Measurements from ENCODE around the gene TPRN. TPM values are rescaled to one million over a fixed set of nuclear protein-coding genes. Genes with fewer than 3 reads are reported as not detected.
A peak's percentile ranks its signal among the peaks of the same experiment; 100 is the strongest.

TPRN gene
- total and polyA plus RNA-seq, 9 of the 15 experiments (the other 6 are each of a cell fraction or from before 2014, with no cell fraction given): 0.31 to 31.9 (median 4.4) TPM

DNA sequence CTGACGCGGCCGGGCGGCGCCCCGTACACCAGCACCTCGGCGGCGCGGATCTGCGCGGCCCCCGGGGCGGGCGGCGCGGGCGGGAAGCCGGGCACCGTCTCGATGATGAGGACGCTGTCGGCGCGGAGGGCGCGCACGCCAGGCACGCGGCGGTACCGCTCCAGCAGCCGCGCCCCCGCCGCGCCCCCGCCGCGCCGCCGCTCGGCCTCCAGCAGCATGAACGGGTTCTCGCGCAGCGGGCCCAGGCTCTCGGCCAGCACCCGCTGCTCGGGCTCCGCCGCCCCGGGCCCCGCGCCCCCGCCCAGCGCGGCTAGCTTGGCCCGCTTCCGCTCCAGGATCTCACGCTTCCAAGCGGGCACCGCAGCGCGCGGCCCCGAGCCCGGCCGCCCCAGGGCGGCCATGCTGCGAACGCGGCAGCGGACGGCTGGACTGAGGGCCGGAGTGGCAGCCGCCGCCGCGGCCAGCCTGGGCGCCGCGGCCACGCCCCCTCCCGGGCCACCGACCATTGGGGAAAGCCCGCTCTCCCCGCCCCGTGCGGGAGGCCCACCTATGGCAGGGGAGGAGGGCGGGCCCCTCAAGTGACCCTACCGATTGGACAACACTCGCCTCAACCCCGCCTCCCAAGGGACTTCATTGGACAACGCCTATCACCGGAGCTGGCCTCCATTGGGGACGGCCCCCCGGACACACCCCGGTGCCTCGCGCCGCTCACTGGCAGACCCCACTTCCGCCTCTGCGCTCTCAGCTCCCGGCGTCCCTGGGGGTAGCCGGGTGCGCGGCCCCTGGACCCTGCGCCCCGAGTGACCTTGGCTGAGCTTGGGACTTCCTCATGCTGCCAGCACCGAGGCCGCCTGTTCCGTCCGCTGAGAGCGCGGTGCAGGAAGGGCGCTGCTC lies at the start of gene TPRN (continued):
- TF ChIP-seq JUND (IDR thresholded peaks at IDR 0.05; ENCODE audit: borderline replicate concordance, low read depth, low read length): peak; percentile 34; the same call in 1 of the 2 replicates
- peak; percentile 12; the same call in 1 of the 3 replicates for TF ChIP-seq JUND (tag; IDR thresholded peaks at IDR 0.05; ENCODE audit: borderline replicate concordance, low read depth, low read length)
- no peak for TF ChIP-seq MAFG (tag; conservative IDR thresholded peaks at IDR 0.05)
- no peak for TF ChIP-seq PRPF4 (IDR thresholded peaks at IDR 0.05; ENCODE audit: insufficient read depth, low read depth, low read length, poor library complexity, severe bottlenecking)
- TF ChIP-seq, protein P1, sequence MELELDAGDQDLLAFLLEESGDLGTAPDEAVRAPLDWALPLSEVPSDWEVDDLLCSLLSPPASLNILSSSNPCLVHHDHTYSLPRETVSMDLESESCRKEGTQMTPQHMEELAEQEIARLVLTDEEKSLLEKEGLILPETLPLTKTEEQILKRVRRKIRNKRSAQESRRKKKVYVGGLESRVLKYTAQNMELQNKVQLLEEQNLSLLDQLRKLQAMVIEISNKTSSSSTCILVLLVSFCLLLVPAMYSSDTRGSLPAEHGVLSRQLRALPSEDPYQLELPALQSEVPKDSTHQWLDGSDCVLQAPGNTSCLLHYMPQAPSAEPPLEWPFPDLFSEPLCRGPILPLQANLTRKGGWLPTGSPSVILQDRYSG (tag; conservative IDR thresholded peaks at IDR 0.05; ENCODE audit: low read depth): no peak
- TF ChIP-seq ZKSCAN8 (CRISPR knock-in tag; IDR thresholded peaks at IDR 0.05): no peak
- no peak for TF ChIP-seq FOXJ2 (tag; IDR thresholded peaks at IDR 0.05)
- no peak for TF ChIP-seq MTA1 (IDR thresholded peaks at IDR 0.05; ENCODE audit: borderline replicate concordance)
- TF ChIP-seq ZFPM2 (CRISPR knock-in tag; IDR thresholded peaks at IDR 0.05): peak; percentile 26; the same call in 1 of the 2 replicates
- TF ChIP-seq RBBP5 (IDR thresholded peaks at IDR 0.05; ENCODE audit: borderline replicate concordance, insufficient read depth, low read length, poor library complexity, severe bottlenecking): peak; percentile 72
- peak; percentile 76 for TF ChIP-seq POLR2B (IDR thresholded peaks at IDR 0.05; ENCODE audit: low read depth, partially characterized antibody)
- no peak for TF ChIP-seq BHLHE40 (IDR thresholded peaks at IDR 0.05; ENCODE audit: low read length)
- no peak for TF ChIP-seq BRD9 (IDR thresholded peaks at IDR 0.05; ENCODE audit: low read depth, partially characterized antibody)
- TF ChIP-seq CHD4 (IDR thresholded peaks at IDR 0.05; ENCODE audit: insufficient read depth, insufficient replicate concordance, low read depth, low read length, poor library complexity, severe bottlenecking): no peak
- TF ChIP-seq KDM4B (IDR thresholded peaks at IDR 0.05; ENCODE audit: borderline replicate concordance in 2 of 2, low read depth in 1 of 2): no peak
- no peak for TF ChIP-seq TCF7 (IDR thresholded peaks at IDR 0.05; ENCODE audit: borderline replicate concordance)
- TF ChIP-seq CBX1 (IDR thresholded peaks at IDR 0.05; ENCODE audit: low read depth): no peak
- TF ChIP-seq RBM15 (IDR thresholded peaks at IDR 0.05; ENCODE audit: insufficient read depth, low read length): no peak
- no peak for TF ChIP-seq CHCHD3 (CRISPR knock-in tag; IDR thresholded peaks at IDR 0.05)
- TF ChIP-seq ASH1L (IDR thresholded peaks at IDR 0.05; ENCODE audit: borderline replicate concordance, low read depth, partially characterized antibody): peak; percentile 94
- no peak for TF ChIP-seq ZNF778 (CRISPR knock-in tag; IDR thresholded peaks at IDR 0.05)
- TF ChIP-seq, protein P2, sequence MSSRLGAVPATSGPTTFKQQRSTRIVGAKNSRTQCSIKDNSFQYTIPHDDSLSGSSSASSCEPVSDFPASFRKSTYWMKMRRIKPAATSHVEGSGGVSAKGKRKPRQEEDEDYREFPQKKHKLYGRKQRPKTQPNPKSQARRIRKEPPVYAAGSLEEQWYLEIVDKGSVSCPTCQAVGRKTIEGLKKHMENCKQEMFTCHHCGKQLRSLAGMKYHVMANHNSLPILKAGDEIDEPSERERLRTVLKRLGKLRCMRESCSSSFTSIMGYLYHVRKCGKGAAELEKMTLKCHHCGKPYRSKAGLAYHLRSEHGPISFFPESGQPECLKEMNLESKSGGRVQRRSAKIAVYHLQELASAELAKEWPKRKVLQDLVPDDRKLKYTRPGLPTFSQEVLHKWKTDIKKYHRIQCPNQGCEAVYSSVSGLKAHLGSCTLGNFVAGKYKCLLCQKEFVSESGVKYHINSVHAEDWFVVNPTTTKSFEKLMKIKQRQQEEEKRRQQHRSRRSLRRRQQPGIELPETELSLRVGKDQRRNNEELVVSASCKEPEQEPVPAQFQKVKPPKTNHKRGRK (tag; IDR thresholded peaks at IDR 0.05): no peak
- no peak for TF ChIP-seq KAT2B (IDR thresholded peaks at IDR 0.05; ENCODE audit: low read depth, low read length)
- no peak for TF ChIP-seq ZNF780A (CRISPR knock-in tag; IDR thresholded peaks at IDR 0.05)
